GM03348 (cell line): ENCODE data around the gene SERF1A.
"Not testable (repeated sequence)": the region's sequence is repeated elsewhere in the genome, so short reads cannot be mapped to it uniquely, and the experiment has no call there.

Source experiments
- DNase-seq: peaks from one replicate; pipeline ENCODE4 v3.0.0; 2012; ENCODE audit warnings: low spot score

Gene SERF1A

GRCh38 chr5:70900533-70901271, at the start of gene SERF1A:
SERF1A (plus strand) TSS chr5:70900669; CDS start chr5:70900870, 201 bp downstream.
- not testable (repeated sequence) for DNase-seq

- DNase-seq = not testable (repeated sequence)
Measured at GRCh38 chr5:70866778-70867177, 33.7 kb upstream of the SERF1A start.

- DNase-seq = not testable (repeated sequence)
Measured at GRCh38 chr5:70870626-70871025, 29.8 kb upstream of the SERF1A start.

GRCh38 chr5:70896076-70896475, 4.4 kb upstream of the SERF1A start:
- DNase-seq = not testable (repeated sequence)

DNA sequence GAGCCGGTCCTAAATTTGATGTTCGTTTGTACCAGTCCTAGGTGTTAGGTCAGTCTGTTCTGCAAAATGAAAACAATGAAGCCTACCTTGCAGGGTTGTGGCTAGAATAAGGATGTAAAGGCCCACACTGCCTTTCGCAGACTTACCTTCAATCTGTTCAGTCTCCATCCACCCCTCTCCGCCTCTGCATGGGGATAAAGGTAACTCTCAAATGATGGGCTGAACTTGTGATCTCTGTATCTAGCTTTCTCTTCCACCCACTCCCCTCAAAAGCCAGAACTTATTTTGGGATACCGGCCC, 753 bp downstream of the SERF1A start:
- DNase-seq = not testable (repeated sequence)

GRCh38 chr5:70906624-70907023, 6.2 kb downstream of the SERF1A start:
- not testable (repeated sequence) for DNase-seq

GRCh38 chr5:70916829-70917228, 16.4 kb downstream of the SERF1A start:
- DNase-seq = not testable (repeated sequence)

- DNase-seq = not testable (repeated sequence)
Measured at GRCh38 chr5:70925211-70925562, 24.7 kb downstream of the SERF1A start.

- not testable (repeated sequence) for DNase-seq
Measured at GRCh38 chr5:70931709-70932368, 31.4 kb downstream of the SERF1A start.

- not testable (repeated sequence) for DNase-seq
Measured at GRCh38 chr5:70932560-70932959, 32.1 kb downstream of the SERF1A start.

- not testable (repeated sequence) for DNase-seq
Measured at GRCh38 chr5:70953068-70953467, 52.6 kb downstream of the SERF1A start.
